B cell (primary cell): ENCODE results near the gene DYRK2. TPM values are rescaled to one million over a fixed set of nuclear protein-coding genes. Genes with fewer than 3 reads are reported as not detected.

Experiments
- ATAC-seq: fragments of 200-7000 bp; cut with Tn5 transposase; one replicate; pipeline ENCODE4 v1.10.0; 2021; ENCODE audit warnings: low read depth, mild to moderate bottlenecking, moderate number of reproducible peaks, moderate library complexity
- CTCF ChIA-PET: fragments of 350-600 bp; sonication (Branson Sonifier 250); formaldehyde crosslinking; loops from one replicate; lab custom pipeline; 2021; ENCODE audit warnings: antibody characterized with exemption, inconsistent platforms; lab: Charles Lee
- POLR2A ChIA-PET: fragments of 350-600 bp; sonication (Branson Sonifier 250); formaldehyde crosslinking; loops from one replicate; lab custom pipeline; 2021; ENCODE audit warnings: antibody characterized with exemption; lab: Charles Lee
- DNase-seq: peaks from one replicate; pipeline ENCODE4 v3.0.0; 2013
- H2AFZ ChIP-seq: 2 replicates; pipeline ENCODE4 v1.6.1; 2012; ENCODE audit warnings: mild to moderate bottlenecking, low read depth, low read length; ENCODE audit not compliant: insufficient read depth, poor library complexity, severe bottlenecking
- H3K27ac ChIP-seq, 2 donors: 1 replicate in 1 of 2; 2 replicates in 1 of 2; pipeline ENCODE4 v1.5.1; 2012 to 2013; ENCODE audit warnings: low read length in 2 of 2, mild to moderate bottlenecking in 2 of 2, moderate library complexity in 1 of 2
- H3K27me3 ChIP-seq, 4 experiments: fragments of 200-600 bp in 1 of 4; sonication (generic) in 1 of 4; replicated peaks in 1 of 4; 1 replicate in 2 of 4; 2 replicates in 2 of 4; pipeline versions ENCODE4 v1.6.1 to v1.7.0; 2013 to 2016; ENCODE audit warnings: low read length in 3 of 4, mild to moderate bottlenecking in 2 of 4, mixed read lengths in 1 of 4, moderate library complexity in 1 of 4; ENCODE audit not compliant: insufficient read depth in 4 of 4, control insufficient read depth in 3 of 4; ENCODE audit errors: control extremely low read depth in 1 of 4
- H3K36me3 ChIP-seq, 2 experiments: replicated peaks in 1 of 2; 1 replicate in 1 of 2; 2 replicates in 1 of 2; pipeline versions ENCODE4 v1.6.1 to v1.7.1; 2013; ENCODE audit warnings: low read length in 1 of 2; ENCODE audit not compliant: insufficient read depth in 2 of 2, control insufficient read depth in 1 of 2; ENCODE audit errors: control extremely low read depth in 1 of 2, extremely low read depth in 1 of 2
- H3K4me1 ChIP-seq, 2 donors: fragments of 200-600 bp in 1 of 2; sonication (generic) in 1 of 2; 1 replicate in 1 of 2; 2 replicates in 1 of 2; pipeline versions ENCODE4 v1.5.1 to v1.6.1; 2013 to 2017; ENCODE audit warnings: low read length in 2 of 2; ENCODE audit not compliant: control insufficient read depth in 2 of 2, insufficient read depth in 2 of 2
- H3K4me2 ChIP-seq: replicated peaks from 2 replicates; pipeline ENCODE3; 2012; ENCODE audit warnings: mild to moderate bottlenecking, low read depth, low read length; ENCODE audit not compliant: poor library complexity, severe bottlenecking
- H3K4me3 ChIP-seq, 5 experiments: fragments of 200-600 bp in 1 of 5; sonication (generic) in 1 of 5; 1 replicate in 3 of 5; 2 replicates in 2 of 5; pipeline versions ENCODE4 v1.5.1 to v1.7.0; 2011 to 2016; ENCODE audit warnings: low read length in 4 of 5, mild to moderate bottlenecking in 4 of 5, low read depth in 2 of 5, control low read depth in 1 of 5, moderate library complexity in 1 of 5; ENCODE audit not compliant: insufficient read depth in 1 of 5; ENCODE audit errors: control extremely low read depth in 1 of 5, extremely low read depth in 1 of 5
- H3K79me2 ChIP-seq: fragments of 200-600 bp; sonication (generic); one replicate; pipeline ENCODE4 v1.6.0; 2016; ENCODE audit warnings: low read length; ENCODE audit not compliant: control insufficient read depth, insufficient read depth
- H3K9ac ChIP-seq: fragments of 200-600 bp; sonication (generic); 2 replicates; pipeline ENCODE4 v1.6.1; 2017; ENCODE audit warnings: mild to moderate bottlenecking, low read length, moderate library complexity
- H3K9me3 ChIP-seq, 3 donors: one replicate each; pipeline versions ENCODE4 v1.6.1 to v1.7.1; 2013; ENCODE audit warnings: low read length in 2 of 3; ENCODE audit not compliant: control insufficient read depth in 2 of 3, insufficient read depth in 1 of 3; ENCODE audit errors: control extremely low read depth in 1 of 3
- H4K20me1 ChIP-seq: 2 replicates; pipeline ENCODE4 v1.6.0; 2012; ENCODE audit warnings: mild to moderate bottlenecking, low read length; ENCODE audit not compliant: insufficient read depth, control insufficient read depth, poor library complexity, severe bottlenecking
- H3K27ac Mint-ChIP-seq: one replicate; pipeline ENCODE4 v1.8.0; 2021; ENCODE audit warnings: mixed read lengths
- H3K27me3 Mint-ChIP-seq: one replicate; pipeline ENCODE4 v1.8.0; 2021; ENCODE audit warnings: mixed read lengths
- H3K4me1 Mint-ChIP-seq: one replicate; pipeline ENCODE4 v1.8.0; 2021; ENCODE audit warnings: mixed read lengths
- H3K4me3 Mint-ChIP-seq: one replicate; pipeline ENCODE4 v1.8.0; 2021; ENCODE audit warnings: mixed read lengths
- H3K9me3 Mint-ChIP-seq: one replicate; pipeline ENCODE4 v1.8.0; 2022; ENCODE audit warnings: mixed read lengths; ENCODE audit not compliant: insufficient read depth
- CTCF ChIP-seq: fragments of 200-600 bp; IDR thresholded peaks from one replicate; pipeline ENCODE4 v1.8.0; 2022; ENCODE audit warnings: antibody characterized with exemption, mild to moderate bottlenecking
- EZH2 ChIP-seq: IDR thresholded peaks from 2 replicates; pipeline ENCODE4 v1.6.1; 2012; ENCODE audit warnings: borderline replicate concordance, low read depth, mild to moderate bottlenecking, moderate library complexity, low read length; ENCODE audit not compliant: insufficient read depth, poor library complexity, severe bottlenecking
- WGBS: methylation state at CpG from one replicate; pipeline ENCODE4 v1.1.5; 2013; ENCODE audit warnings: missing lambda C conversion rate; ENCODE audit not compliant: insufficient coverage; 5-methylcytosine and 5-hydroxymethylcytosine counted together
- intact Hi-C: fragments of 100-400 bp; cut with micrococcal nuclease; formaldehyde crosslinking; loops from one replicate; pipeline ENCODE4 v1.10.0; 2022
- polyA plus RNA-seq: library from polyadenylated mRNA; depleted of rRNA; stranded (reverse); fragments of >200 nt; gene quantifications from 2 replicates; pipeline ENCODE4 v1.2.3, GENCODE V29; 2012
- total RNA-seq, 2 donors: library from RNA; stranded (reverse); fragments of 120-200 nt in 1 of 2; gene quantifications; 1 replicate in 1 of 2; 2 replicates in 1 of 2; pipeline versions ENCODE4 v1.2.3 to v1.2.4, GENCODE V29; 2013 to 2022

Gene DYRK2
- total and polyA plus RNA-seq, 2 donors (not counting 1 experiment from before 2014, with no cell fraction given) = 21.3 to 75.3 TPM

- peaks cover 34% of the 10 kb centered on the region for H3K4me1 Mint-ChIP-seq
- CTCF ChIA-PET = no interaction called here
- H3K4me2 ChIP-seq = no peak overlapping the region
- ATAC-seq = no peak
- no peaks in the 10 kb centered on the region for H4K20me1 ChIP-seq
- H3K27me3 Mint-ChIP-seq = peaks cover 3% of the 10 kb centered on the region
- DNase-seq = no peak
- peaks cover 20 to 33% of the 10 kb centered on the region in 2 donors for H3K4me1 ChIP-seq
- no peak overlapping the region for H3K9ac ChIP-seq
- no CpG with 5 or more reads among the region's 3 CpGs for WGBS
- H2AFZ ChIP-seq = no peak overlapping the region
- no peaks in the 10 kb centered on the region for H3K36me3 ChIP-seq
- no peak overlapping the region for H3K4me3 ChIP-seq
- peaks cover 0 to 3% (median 0%) of the 10 kb centered on the region in 3 donors for H3K9me3 ChIP-seq
- H3K79me2 ChIP-seq = no peaks in the 10 kb centered on the region
- POLR2A ChIA-PET = no interaction called here
- no peak overlapping the region for H3K27ac ChIP-seq
- no peak overlapping the region for H3K27ac Mint-ChIP-seq
- no peak overlapping the region for H3K4me3 Mint-ChIP-seq
- H3K9me3 Mint-ChIP-seq = no peaks in the 10 kb centered on the region
- TF ChIP-seq CTCF (no peak), EZH2 (no peak)
- intact Hi-C loops = no loop called here
- H3K27me3 ChIP-seq = peaks cover 0 to 10% (median 6%) of the 10 kb centered on the region in 4 experiments
Observed at GRCh38 chr12:67693894-67694293, 45.3 kb downstream of the DYRK2 start.

- Mint-ChIP-seq H3K27me3 (peaks cover 3% of the 10 kb centered on the region), H3K27ac (no peak overlapping the region), H3K4me1 (peaks cover 39% of the 10 kb centered on the region), H3K9me3 (no peaks in the 10 kb centered on the region), H3K4me3 (no peak overlapping the region)
- Histone ChIP-seq H3K9ac (no peak overlapping the region), H3K27me3 (peaks cover 0 to 10% (median 6%) of the 10 kb centered on the region in 4 experiments), H4K20me1 (no peaks in the 10 kb centered on the region), H3K27ac (no peak overlapping the region), H2AFZ (no peak overlapping the region), H3K79me2 (no peaks in the 10 kb centered on the region), H3K4me2 (no peak overlapping the region), H3K4me1 (peaks cover 24 to 37% of the 10 kb centered on the region in 2 donors), H3K4me3 (no peak overlapping the region), H3K36me3 (no peaks in the 10 kb centered on the region), H3K9me3 (peaks cover 0 to 3% (median 0%) of the 10 kb centered on the region in 3 donors)
- ChIA-PET POLR2A (no interaction called here), CTCF (interaction anchor here (0.8 kb wide), 1 partner anchor 338 kb away, joined by 4 read pairs; no protein-coding TSS in a partner anchor)
- no peak for DNase-seq
- WGBS = 100% methylated on average over 1 of the region's 1 CpG
- intact Hi-C loops = no loop called here
- no peak for ATAC-seq
- TF ChIP-seq CTCF (no peak), EZH2 (no peak)
Observed at GRCh38 chr12:67694306-67694900, 45.9 kb downstream of the DYRK2 start.
